Erythroblast (primary cell): Measurements from ENCODE around the gene GALNT9.
"Not testable (repeated sequence)": the region's sequence is repeated elsewhere in the genome, so short reads cannot be mapped to it uniquely, and the experiment has no call there.

Experiments used
- DNase-seq, 2 experiments: peaks; one replicate each; lab custom pipeline; 2025; lab: John Stamatoyannopoulos, UW
- GATA1 ChIP-seq: IDR thresholded peaks from 2 replicates; pipeline ENCODE4 v1.6.1; 2011; ENCODE audit warnings: low read depth, mild to moderate bottlenecking, control low read depth, low read length, moderate library complexity
- POLR2A ChIP-seq: IDR thresholded peaks from 2 replicates; pipeline ENCODE4 v1.6.1; 2011; ENCODE audit warnings: mild to moderate bottlenecking, low read length

GALNT9 gene

DNA sequence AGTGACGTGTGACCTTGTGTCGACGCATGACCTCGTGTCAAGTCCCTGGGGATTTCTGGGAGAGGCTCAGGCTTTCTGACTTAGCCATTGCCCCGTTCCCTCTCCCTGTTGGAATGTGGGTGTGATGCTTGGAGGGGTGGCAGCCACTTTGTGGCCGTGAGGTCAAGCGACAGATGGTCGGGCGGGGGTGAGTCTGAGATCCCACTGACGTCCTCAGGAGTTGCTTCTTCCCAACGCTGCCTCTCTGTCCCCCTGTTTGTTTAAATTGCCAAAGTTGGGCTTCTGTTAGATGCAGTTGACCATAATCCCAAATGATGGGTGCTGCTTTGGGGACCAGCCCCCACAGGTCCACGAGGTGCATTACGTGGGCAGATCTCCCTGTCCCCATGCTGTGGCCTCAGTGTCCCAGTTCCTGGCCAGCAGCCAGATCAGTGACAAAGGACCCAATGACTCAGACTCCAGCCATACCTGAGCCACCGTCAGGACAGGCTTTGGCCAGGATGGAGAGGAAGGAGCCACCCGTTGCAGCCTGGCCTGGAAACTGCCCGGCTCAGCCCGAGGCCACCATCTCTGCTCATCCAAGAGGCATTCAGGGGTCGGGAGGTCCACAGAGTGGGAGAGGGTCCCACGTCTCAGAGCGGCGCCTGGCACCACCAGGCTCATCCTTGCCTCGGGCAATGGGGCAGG lies 34.4 kb upstream of the GALNT9 start:
- no peak for DNase-seq
- TF ChIP-seq POLR2A (no peak), GATA1 (no peak)

DNA sequence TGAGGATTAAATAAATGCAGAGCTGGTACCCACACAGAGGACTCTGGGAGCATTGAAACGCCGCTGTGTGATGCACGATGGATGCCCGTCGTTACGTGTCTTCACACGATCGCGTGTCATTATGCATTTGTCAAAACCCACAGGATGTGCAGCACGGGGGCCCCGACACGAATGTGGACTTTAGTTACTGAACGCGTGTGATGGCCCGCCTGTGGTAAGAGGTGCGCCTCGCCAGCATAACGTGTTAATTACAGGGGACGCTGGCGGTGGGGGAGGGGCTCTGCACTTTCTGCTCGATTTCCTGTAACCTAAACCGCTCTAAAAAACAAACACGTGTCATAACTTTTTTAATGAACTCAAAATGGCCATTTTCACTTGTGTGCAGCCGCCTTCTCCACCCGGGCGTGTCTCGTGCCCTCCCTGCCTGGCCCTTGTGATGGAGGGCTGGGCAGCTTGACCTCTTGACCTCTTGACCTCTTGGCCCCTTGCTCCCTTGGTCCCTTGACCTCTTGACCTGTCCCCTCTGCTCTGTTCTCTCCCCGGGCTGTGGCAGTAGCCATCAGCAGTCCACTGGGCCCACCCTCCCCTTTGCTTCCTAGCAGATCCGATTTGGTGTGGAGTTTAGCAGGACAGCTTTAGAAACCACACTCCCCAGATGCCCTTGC lies 33.7 kb upstream of the GALNT9 start:
- DNase-seq, result no peak
- no peak for TF ChIP-seq POLR2A
- TF ChIP-seq GATA1, result no peak

- no peak for TF ChIP-seq POLR2A
- TF ChIP-seq GATA1, result no peak
These were observed 31.8 kb upstream of the GALNT9 start for GRCh38 chr12:132360906-132361777.

GRCh38 chr12:132360410-132360809 lies 31.0 kb upstream of the GALNT9 start:
- TF ChIP-seq GATA1 (no peak), POLR2A (no peak)
- DNase-seq, result no peak

More at GRCh38 chr12:132360906-132361777, 31.8 kb upstream of the GALNT9 start:
- no peak for DNase-seq

DNA sequence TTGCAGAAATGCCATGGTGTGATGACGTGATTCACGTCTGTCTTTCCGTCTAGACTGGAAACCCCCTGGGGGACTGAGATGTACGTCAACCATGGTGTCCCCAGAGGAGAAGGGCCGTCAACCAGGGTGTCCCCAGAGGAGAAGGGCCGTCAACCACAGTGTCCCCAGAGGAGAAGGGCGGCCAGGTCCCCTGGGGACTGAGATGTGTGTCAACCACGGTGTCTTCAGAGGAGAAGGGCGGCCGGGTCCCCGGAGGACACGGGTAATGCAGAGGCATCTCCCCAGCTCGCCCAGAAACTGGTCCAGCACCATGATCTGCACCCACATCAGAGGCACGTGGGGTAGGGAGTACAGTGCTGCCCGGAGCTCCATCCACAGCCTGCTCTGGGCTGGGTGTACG lies 30.6 kb upstream of the GALNT9 start:
- DNase-seq, result no peak
- TF ChIP-seq POLR2A (no peak), GATA1 (no peak)

DNA sequence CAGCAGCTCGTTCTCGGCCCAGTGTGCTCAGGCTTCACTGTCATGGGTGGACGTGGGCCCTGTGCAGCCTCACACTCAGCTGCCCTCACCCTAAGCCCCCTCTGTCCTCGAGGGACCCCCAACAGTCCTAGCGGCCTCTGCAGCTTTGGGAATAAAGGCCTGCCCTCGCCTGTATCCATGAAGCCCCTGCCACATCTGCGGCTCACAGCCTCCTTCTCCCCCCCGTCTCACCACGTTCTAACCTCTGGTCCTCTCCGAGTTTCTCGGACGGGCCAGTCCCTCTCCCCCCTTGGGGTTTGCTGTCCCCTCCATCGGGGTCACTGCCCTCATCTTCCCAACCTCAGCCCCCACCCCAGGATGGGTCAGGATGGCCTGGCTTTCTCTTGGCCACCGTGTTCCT lies 30.2 kb upstream of the GALNT9 start:
- DNase-seq, result no peak
- TF ChIP-seq GATA1 (no peak), POLR2A (no peak)

DNA sequence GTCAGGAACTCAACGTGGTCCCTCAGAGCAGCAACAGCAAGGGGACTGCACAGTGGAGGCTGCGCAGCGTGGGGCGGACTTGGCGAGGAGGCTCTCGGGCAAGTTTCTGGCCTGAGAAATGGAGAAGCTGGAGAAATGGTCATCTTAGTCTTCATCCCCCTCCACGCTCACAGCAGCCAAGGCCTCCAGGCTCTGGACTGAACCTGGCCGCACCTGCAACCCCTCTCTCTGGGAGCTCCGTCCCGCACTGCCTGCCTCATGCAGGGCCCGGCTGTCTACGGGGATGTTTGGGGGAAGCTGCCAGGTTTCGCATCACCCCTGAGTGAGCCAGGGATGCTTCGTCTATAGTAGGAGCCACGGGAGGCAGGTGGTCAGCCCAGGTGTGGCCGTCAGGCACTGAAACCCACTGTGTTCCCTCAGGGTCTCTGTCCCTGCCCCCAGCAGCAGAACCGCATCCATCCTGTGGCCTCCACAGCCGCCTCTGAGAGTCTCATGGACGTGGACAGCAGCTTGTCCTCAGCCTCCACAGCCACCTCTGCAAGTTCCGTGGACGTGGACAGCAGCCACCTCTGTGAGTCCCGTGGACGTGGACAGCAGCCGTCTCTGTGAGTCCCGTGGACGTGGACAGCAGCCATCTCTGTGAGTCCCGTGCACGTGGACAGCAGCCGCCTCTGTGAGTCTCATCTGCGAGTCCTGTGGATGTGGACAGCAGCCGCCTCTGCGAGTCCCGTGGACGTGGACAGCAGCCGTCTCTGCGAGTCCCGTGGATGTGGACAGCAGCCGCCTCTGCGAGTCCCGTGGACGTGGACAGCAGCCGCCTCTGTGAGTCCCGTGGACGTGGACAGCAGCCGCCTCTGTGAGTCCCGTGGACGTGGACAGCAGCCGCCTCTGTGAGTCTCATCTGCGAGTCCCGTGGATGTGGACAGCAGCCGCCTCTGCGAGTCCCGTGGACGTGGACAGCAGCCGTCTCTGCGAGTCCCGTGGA lies 29.1 kb upstream of the GALNT9 start:
- DNase-seq, result not testable (repeated sequence)

DNA sequence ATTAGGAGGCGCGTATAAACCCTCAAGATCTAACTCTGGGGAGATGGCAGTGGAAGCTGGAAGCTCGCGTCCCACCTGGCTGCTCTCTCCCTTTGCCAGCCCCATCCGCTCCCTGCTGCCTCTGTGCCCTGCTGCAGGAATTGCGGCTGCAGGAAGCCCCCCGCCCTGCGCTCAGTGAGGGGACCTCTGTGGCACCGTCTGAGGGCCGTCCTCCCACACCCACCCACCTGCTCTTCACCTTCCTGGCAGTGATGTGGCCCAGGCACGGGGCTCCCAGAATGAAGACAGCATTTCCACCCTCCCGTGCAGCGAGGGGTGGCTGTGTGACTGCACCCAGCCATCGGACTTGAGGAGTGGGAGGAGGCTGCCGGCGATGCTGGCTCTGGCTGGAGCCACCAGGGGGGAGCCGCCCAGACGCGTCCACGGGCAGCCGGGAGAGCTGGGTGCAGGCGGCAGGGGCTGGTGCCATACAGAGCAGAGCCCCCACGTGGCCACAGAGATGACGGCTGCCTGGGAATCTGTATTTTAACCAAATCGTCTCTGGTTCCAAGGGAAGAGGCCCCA lies 28.3 kb upstream of the GALNT9 start:
- no peak for DNase-seq
- no peak for TF ChIP-seq POLR2A
- no peak for TF ChIP-seq GATA1

DNA sequence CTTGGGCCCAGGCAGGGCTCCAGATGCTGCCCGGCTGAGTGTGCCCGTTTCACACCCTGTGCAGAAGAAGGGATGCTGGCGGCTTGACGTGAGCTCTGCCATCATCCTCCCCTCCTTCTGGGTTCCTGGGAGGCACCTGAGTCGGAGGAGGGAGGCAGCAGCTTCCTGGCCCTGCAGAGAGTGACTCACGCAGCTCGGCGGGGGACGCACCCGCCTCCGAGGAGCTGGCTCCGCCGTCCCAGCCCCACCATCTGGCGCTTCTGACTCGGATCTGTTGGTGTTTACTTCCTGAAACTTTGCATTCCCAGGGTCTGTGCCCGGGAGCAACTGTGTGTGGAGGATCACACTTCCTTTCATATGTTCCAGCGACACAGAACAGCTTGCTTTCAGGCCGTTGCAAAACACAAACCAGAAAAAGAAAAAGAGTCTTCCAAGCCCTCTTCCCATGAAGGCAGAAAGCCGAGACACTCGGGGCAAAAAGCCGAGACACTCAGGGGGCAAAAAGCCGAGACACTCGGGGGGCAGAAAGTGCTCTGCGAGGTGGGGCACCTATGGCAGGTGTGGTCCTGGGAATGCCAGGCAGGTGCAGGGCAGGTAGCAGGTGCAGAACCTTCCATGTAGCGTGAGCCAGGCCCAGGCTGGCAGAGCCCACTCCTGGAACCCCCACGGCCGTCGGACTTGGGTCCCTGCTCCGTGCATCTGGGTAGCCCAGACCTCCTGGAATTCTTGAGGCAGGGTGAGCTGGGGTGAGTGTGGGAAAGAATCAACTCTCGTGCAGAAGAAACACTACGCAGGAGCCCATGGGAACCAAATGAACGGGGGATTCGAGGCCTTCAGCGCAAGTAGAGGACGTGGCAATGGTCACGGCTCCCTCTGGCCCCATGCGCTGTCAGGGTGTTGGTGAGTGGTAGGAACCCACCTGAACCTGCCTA lies 27.6 kb upstream of the GALNT9 start:
- TF ChIP-seq GATA1 (no peak), POLR2A (no peak)
- no peak for DNase-seq

DNA sequence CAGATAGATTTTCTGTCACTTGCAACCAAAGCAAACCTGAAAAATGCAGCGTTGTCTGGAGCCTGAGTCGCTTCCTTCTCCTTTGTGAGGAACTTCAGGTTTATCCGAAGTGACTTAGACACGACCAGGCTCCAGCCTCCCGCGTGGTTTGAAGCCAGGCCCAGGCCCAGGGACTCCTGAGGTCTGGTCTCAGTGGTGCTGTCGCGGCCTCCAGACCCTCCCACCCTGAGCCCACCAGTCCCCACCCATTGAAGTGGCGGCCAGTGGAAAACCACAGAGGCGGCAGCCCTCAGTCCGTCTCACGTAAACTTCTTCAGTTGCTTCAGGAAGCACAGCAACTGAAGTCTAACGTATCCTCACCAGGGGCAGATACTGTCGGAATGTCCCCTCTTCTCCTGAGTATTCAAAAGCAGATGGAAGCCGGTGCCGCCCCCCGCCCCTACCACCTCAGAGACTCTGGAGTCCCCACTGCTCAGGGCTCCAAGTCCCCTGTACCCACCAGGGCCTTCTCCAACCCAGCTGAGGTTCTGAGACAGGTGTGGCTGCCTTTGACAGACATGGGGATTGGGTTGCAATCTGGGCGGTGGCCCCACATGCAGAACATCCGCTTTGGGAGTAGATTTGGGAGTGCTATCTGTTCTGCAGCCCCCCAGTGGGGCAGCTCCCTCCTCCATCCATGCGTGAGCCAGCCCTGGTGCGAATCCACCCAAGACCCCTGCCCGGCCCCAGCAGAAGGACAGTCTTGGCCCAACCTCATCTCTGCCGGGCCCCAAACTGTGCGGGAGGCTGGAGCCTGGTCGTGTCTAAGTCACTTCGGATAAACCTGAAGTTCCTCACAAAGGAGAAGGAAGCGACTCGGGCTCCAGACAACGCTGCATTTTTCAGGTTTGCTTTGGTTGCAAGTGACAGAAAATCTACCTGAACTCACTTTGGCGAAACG lies 26.6 kb upstream of the GALNT9 start:
- DNase-seq, result no peak
- TF ChIP-seq GATA1 (no peak), POLR2A (no peak)

- DNase-seq, result no peak
- TF ChIP-seq GATA1 (no peak), POLR2A (no peak)
These were observed 25.7 kb upstream of the GALNT9 start for GRCh38 chr12:132354982-132355680.
